Erythroblast (primary cell): ENCODE data around the gene ADGRG3.

Experiments used
- GATA1 ChIP-seq: IDR thresholded peaks from 2 replicates; pipeline ENCODE4 v1.6.1; 2011; ENCODE audit warnings: low read depth, mild to moderate bottlenecking, control low read depth, low read length, moderate library complexity
- POLR2A ChIP-seq: IDR thresholded peaks from 2 replicates; pipeline ENCODE4 v1.6.1; 2011; ENCODE audit warnings: mild to moderate bottlenecking, low read length

- TF ChIP-seq POLR2A (no peak), GATA1 (no peak)
These were observed 39.3 kb upstream of the ADGRG3 start for GRCh38 chr16:57628783-57629293.
